Stimulated activated CD4-positive, alpha-beta T cell treated with anti-CD3 and anti-CD28 coated beads, Interleukin-4, amount 100 ng/mL, for 48 hours (primary cell): ENCODE measurements around the gene CERS4.
"Not testable (repeated sequence)": the region's sequence is repeated elsewhere in the genome, so short reads cannot be mapped to it uniquely, and the experiment has no call there.

ENCODE experiments used
- DNase-seq, 2 donors: peaks; one replicate each; pipeline ENCODE4 v3.0.0-alpha.2; 2020; ENCODE audit warnings: low read depth in 2 of 2

The CERS4 gene, protein sequence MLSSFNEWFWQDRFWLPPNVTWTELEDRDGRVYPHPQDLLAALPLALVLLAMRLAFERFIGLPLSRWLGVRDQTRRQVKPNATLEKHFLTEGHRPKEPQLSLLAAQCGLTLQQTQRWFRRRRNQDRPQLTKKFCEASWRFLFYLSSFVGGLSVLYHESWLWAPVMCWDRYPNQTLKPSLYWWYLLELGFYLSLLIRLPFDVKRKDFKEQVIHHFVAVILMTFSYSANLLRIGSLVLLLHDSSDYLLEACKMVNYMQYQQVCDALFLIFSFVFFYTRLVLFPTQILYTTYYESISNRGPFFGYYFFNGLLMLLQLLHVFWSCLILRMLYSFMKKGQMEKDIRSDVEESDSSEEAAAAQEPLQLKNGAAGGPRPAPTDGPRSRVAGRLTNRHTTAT

DNA sequence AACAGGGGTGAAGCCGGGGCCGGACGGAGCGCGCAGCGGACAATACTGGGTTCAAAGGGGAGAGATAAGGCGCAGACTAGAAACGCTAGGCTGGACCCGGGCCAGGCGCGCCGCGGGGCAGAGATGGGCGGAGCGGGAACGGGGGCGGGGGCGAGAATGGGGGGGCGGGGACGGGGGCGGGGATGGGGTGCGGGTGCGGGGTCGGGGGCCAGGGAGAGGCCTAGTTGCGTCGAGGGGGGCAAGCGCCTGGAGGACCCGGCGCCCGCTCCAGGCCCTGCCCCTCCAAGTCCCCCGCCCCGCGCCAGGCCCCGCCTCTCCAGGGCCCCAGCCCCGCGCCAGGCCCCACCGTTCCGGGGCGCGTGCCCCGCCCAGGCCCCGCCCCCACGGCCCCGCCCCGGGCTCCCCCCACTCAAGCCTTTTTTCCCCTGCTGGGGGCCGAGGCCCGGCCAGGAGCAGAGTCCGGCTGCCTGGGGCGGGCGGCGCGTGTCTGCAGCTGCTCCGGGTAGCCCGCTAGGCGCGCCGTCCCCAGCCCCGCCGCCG, at the start of gene CERS4:
CERS4 (plus strand) TSS at position 449 of the 540 bp plus-strand sequence. CDS start 41,707 bp downstream, outside the sequence.
- DNase-seq = peak; percentile 73 to 75

DNA sequence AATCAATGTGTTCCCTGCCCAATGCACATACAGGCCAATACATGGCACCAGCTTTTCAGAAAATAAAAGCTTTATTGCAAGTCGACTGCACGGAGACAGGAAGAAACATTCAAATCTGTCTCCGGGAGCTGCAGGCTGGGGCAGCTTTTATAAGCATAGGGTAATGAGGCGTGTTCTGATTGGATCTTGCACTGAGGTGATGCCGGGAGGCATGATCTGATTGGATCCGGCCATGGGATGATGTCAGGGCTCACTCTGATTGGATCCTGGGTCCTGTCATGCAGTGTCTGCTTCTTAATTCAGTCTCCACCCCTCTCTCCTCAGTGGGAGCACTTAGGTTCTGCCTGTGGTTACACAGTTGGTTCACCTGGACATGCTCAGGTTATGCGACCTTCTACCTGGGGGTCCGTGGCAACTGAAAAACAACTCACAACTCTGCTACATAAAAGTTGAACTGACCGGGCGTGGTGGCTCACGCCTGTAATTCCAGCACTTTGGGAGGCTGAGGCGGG, 48.0 kb upstream of the CERS4 start:
- DNase-seq = peak in 1 of 2 donors; percentile 16

DNA sequence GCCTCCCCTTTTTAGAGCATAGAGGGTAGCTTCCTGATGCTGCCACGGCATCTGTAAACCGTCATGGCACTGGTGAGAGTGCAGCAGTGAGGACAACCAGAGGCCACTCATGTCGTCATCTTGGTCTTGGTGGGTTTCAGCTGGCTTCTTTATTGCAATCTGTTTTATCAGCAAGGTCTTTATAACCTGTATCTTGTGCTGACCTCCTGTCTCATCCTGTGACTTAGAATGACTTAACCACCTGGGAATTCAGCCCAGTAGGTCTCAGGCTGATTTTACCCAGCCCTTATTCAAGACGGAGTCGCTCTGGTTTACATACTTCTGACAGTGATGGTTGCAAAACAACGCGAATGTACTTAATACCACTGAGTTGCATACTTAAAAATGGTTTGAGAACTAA, 45.4 kb upstream of the CERS4 start:
- DNase-seq = no peak

DNA sequence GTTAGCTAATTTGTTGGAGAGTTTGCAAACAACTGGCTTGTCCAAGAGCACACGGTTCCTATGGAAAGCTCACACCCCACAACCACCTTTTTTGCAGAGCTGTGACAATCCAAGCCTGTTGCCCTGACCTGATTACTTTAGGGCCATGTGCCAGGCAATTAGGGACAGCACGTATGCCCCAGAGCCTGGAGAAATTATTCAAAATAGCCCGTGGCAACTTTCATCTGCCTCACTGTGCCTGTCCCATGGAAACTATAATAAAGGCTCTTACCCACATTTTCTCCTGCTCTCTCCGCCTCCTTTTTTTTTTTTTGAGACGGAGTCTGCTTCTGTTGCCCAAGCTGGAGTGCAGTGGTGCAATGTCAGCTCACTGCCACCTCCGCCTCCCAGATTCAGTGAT, 41.2 kb upstream of the CERS4 start:
- DNase-seq = no peak

DNA sequence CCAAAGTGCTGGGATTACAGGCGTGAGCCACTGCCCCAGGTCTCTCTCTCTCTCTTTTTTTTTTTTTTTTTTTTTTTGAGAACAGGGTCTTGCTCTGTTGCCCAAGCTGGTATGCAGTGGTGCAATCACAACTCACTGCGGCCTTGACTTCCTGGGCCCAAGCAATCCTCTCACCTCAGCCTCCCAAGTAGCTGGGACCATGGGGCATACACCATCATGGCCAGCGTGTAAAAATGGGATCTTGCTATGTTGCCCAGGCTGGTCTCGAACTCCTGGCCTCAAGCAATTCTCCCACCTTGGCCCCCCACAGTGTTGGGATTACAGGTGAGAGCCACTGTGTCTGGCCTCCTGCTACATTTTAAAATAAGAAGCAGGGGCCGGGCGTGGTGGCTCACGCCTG, 40.6 kb upstream of the CERS4 start:
- no peak for DNase-seq

DNA sequence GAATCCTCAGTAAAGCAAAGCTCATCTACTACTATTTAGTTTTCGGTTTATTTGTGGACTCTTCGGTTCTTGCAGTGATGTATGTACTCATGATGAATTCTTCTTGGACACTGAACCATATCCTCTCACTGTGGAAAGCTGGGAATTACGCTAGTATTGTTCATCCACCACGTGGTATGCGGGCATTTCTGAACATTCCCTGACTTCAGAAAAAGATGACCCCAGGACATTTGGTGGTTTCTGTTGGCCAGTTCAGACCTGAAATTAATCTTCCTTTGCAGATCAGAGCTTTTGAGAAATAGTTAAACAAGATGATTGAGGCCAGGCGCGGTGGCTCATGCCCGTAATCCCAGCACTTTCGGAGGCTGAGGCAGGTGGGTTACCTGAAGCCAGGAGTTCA, 34.5 kb upstream of the CERS4 start:
- no peak for DNase-seq

DNA sequence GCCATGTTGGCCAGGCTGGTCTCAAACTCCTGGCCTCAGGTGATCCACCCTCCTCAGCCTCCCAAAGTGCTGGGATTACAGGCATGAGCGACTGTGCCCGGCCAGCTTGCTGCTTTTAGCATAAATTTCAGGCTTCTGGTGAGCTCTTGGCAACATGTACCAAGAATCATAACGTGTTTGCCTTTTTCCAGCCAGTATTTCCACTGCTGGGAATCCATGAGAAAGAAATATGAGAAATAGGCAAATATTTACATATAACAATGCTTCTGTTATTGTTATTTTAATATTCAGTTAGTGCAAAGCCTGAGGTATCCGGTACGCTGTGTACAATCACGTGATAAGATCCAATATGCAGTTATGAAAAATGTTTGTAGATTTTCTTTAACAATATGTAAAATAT, 29.2 kb upstream of the CERS4 start:
- no peak for DNase-seq

DNA sequence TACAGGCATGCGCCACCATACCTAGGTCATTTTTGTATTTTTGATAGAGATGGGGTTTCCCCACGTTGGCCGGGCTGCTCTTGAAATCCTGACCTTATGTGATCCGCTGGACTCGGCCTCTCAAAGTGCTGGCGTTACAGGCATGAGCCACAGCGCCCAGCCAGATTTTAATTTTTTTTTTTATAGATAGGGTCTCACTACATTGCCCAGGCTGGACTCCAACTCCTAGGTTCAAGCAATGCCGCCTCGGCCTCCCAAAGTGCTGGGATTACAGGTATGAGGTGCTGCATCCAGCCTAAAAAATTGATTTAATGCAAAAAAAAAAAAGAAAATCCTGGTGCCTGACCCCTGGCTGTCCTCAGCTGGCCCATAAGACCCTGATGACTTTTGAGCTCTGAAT, 24.9 kb upstream of the CERS4 start:
- DNase-seq = no peak

DNA sequence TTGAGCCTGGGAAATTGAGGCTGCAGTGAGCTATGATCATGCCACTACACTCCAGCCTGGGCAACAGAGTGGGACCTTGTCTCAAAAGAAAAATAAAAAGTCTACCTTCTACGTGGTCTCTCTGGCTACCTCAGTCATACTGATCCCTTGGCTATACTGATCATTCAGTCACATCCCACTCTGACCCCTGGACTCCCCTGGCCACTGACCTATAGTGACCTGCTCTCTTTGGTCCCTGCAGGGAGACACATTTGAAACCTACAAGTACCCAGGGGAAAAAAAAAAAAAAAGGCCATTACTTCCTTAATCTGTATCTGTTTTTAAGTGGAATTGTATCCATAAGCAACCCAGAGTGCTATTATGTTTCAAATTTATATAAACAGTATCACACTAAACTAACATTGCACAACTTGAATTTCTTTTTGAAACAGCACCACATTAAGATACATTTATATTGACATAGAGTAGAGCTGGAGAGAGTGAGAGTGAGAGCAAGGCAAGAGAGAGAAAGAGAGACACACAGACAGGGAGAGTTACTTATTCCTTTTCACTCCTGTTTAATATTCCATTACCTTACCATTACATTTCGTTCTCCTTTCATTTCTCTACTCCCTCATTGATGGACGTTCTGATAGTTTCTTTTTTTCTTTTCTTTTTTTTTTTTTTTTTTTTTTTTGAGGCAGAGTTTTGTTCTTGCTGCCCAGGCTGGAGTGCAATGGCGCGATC, 23.7 kb upstream of the CERS4 start:
- no peak for DNase-seq

DNA sequence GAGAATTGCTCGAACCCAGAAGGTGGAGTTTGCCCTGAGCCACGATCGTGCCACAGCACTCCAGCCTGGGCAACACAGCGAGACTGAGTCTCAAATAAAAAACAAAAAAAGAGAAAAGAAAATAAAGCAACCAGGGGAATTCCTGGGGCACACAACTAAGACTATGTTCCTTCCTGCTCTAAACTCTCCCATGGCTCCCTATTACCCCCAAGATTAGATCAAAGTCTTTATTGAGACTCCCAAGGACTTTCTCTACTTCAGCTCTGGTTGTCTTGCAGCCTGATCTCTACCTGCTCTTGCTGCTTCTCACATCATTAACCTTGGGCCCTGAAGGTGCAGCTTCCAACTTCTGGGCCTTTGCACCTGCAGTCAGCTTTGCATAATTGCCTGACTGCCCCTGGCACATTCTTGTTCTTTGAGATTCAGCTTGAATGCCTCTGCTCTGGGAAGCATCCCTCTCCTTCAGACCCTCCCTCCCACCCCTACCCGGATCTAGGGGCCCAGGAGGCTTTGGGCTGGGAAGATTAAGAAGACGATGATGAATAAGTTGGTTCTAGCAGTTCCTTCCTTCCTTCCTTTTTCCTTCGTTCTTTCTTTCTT, 16.8 kb upstream of the CERS4 start:
- no peak for DNase-seq

DNA sequence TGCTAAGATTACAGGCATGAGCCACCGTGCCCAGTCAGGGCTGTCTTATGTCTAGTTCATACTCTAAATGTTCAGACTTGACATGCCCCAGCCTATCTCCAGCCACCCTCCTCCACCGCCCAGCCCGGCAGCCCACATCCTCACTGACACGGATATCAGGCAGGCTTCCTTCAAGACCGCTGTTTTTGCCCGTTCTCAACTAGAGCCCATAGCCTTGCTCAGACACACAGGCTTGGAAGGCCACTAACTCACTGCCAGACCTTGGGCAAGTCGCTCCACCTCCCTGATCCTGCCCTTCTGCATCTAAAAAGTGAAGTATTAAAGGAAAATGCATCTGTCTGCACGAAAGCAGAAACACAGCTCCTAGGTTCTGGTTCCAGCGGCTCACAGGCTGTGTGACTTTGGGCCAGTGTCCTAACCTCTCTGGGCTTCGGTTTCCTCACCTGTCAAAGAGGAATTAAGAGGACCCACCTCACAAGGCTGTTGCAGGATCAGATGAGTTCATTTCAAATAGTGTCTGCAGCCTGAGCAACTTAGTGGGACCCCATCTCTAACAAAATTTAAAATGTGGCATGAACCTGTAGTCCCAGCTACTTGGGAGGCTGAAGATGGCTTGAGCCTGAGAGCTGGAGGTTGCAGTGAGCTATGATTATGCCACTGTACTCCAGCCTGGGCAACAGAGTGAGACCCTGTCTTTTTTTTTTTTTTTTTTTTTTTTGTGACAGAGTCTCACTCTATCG, 14.5 kb upstream of the CERS4 start:
- DNase-seq = no peak

DNA sequence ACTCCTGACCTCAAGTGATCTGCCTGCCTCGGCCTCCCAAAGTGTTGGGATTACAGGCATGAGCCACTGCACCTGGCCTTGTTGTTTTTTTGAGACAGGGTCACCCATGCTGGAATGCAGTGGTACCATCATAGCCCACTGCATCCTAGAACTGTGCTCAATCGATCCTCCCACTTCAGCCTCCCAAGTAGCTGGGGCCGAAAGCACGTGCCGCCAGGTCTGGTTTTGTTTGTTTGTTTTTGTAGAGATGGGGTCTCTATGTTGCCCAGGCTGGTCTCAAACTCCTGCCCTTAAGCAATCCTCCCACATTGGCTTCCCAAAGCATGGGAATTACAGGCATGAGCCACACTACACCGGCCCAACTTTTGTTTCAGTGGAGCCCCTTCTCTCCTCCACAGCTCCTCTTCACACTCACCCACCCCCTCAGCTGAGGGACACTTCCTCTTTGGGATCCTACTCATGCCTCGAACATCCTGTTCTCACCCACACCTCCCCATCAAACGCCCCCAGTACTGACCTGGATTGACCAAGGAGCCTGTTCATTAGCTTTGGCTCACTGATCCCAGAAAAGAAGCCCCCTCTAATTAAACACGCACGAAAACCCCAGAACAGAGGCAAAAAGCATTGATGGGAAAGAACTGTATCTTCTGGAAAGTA, 12.8 kb upstream of the CERS4 start:
- DNase-seq = no peak

DNA sequence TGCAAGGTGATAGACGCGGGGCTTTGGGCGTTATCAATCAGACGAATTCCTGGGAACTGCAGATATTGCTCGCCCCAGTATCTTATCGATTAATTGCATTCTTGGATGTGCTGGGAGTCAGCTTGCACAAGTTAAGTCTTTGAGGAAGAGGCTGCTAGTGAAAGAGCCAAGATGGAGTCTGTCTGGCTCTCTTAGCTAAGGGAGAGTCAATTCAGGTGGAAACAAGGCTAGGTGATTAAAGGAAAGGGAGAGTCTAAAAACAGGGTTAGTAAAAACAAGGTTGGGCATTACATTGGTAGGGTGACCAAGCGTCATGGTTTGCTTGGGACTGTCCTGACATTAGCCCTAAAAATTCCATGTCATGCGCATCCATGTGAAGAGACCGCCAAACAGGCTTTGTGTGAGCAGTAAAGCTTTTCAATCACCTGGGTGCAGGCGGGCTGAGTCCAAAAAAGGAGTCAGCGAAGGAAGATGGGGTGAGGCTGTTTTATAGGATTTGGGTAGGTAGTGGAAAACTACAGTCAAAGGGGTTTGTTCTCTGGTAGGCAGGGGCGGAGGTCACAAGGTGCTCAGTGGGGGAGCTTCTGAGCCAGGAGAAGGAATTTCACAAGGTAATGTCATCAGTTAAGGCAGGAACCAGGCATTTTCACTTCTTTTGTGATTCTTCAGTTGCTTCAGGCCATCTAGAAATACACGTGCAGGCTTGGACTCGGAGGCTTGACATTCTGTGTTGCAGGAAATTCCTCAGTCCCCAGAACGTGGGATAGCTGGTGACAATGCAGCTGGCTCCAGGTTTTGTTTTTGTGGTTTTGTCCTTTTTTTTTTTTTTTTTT, 5.7 kb upstream of the CERS4 start:
- not testable (repeated sequence) for DNase-seq

DNA sequence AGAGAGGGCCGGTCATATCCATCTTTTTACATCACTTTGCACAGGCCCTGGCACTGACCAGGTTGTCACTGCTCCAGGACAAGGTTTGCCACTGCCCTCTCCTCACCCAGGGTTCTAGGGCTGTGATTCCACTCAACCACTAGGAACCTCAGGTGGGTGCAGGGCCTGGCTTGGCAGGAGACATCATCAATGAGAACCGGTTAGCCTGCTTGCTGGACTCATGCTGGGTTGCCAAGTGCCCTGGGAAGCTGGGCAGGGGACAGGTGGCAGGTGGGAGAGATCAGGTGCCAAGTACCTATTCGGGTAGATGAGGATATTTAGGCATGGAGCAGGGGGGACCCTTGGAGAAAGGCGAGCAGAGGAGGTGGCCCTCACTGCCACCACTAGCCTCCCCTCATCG, 4.2 kb upstream of the CERS4 start:
- DNase-seq = no peak

DNA sequence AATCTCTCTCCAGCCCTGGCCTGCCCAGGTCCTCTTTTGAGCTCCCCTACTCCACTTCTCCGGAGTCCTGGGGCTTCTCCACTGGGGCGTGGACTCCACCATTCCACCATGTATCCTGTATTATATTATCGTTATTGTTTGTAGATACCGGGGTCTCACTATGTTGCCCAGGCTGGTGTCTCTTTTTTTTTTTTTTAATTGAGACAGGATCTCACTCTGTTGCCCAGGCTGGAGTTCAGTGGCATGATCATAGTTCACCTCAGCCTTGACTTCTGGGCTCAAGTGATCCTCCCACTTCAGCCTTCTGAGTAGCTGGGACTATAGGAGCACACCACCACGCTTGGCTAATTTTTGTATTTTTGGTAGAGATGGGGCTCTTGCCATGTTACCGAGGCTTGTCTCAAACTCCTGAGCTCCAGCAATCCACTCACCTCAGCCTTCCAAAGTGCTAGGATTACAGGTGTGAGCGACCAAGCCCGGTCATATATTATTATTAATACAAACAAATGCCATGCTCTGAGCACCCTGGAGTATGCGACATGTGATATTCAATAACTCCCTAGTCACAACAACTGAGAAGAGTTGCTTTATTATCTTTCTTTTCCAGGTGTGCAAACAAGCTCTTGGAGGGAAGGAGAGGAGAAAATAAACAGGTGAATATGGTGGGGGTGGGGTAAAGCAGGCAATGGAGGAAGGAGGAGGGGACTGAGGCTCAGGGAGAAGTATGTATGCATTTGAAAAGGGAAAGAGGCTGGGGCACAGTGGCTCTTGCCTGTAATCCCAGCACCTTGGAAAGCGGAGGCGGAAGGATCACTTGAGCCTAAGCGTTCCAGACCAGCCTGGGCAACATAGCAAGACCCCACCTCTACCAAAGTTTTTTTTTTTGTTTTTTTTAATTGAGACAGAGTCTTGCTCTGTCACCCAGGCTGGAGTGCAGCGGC, 2.8 kb upstream of the CERS4 start:
- DNase-seq = no peak

DNA sequence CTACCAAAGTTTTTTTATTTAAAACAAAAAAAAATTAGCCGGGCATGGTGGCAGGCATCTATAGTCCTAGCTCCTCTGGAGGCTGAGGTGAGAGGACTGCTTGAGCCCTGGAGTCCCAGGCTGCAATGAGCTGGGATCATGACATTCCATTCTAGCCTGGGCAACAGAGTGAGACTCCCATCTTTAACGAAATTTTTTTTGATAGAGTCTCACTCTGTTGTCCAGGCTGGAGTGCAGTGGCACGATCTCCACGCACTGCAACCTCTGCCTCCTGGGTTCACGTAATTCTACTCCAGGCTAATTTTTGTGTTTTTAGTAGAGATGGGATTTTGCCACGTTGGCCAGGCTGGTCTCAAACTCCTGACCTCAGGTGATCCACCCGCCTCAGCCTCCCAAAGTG, 1.8 kb upstream of the CERS4 start:
- DNase-seq = not testable (repeated sequence)

DNA sequence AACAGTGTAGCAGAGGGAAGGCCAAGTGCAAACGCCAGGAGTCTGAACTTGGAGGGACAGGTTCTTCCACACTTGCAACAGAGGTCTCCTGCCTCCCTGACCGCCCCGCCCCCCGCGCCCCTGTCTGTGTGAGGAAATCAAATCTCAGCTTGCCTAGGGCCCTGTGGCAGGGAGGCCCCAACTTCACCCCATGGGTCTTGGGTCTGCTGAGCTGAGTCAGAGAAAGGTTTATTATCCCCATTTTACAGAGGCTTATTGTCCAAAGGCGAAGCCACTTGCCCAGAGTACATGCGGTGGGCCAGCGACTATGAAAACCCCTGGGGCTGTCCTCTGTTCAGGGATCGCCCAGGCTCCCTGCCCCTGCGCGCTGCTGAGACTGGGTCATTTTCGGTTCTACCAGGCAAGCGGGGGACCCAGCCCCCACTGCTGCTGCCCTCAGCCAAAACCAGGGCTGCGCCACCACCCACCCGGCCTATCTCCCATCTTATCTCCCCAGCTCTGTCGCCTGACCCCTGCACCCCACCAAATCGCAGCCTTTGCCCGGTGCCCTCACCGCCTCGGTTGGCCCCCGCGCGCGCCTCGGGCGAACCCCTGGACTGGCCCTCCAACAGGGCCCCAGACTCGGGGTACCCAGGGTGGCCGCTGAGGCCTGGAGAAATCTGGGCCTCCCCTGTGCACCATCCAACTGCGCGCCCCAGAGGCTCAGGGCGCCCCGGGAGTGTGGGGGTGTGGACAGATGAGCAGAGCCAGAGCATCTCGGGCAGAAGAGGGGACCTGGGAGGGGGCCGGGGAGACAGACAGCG, 850 bp upstream of the CERS4 start:
- DNase-seq = no peak
